Tibial nerve (tissue), 4 donors: Measurements from ENCODE around the gene RARRES1. TPM values are rescaled to one million over a fixed set of nuclear protein-coding genes. Genes with fewer than 3 reads are reported as not detected.

Experiments
- DNase-seq, 2 donors: peaks; one replicate each; pipeline ENCODE4 v3.0.0-alpha.2; 2019; ENCODE audit warnings: low spot score in 2 of 2
- H3K27ac ChIP-seq, 4 donors: fragments of 200-600 bp; sonication (generic) in 3 of 4; one replicate each; pipeline ENCODE4 v1.5.1; 2017 to 2019; ENCODE audit warnings: mild to moderate bottlenecking in 1 of 4
- H3K27me3 ChIP-seq, 2 donors: fragments of 200-600 bp; sonication (generic) in 1 of 2; one replicate each; pipeline versions ENCODE4 v1.5.1 to v1.6.0; 2017 to 2019
- H3K36me3 ChIP-seq, 3 donors: fragments of 200-600 bp; sonication (generic); one replicate each; pipeline ENCODE4 v1.5.1; 2018 to 2019
- H3K4me1 ChIP-seq, 4 donors: fragments of 200-600 bp; sonication (generic) in 3 of 4; one replicate each; pipeline ENCODE4 v1.5.1; 2017 to 2019
- H3K4me3 ChIP-seq, 4 donors: fragments of 200-600 bp; sonication (generic) in 3 of 4; one replicate each; pipeline ENCODE4 v1.5.1; 2017 to 2019; ENCODE audit warnings: mild to moderate bottlenecking in 1 of 4, moderate library complexity in 1 of 4
- H3K9me3 ChIP-seq, 4 donors: fragments of 200-600 bp; sonication (generic) in 3 of 4; one replicate each; pipeline ENCODE4 v1.5.1; 2017 to 2019
- EP300 ChIP-seq, 2 donors: sonication (generic); formaldehyde crosslinking; IDR thresholded peaks; one replicate each; pipeline ENCODE4 v1.6.1; 2017; ENCODE audit warnings: antibody characterized with exemption in 2 of 2, mild to moderate bottlenecking in 1 of 2
- POLR2A ChIP-seq, 2 donors: fragments of 450-650 bp; IDR thresholded peaks; one replicate each; pipeline ENCODE4 v1.6.1; 2017; ENCODE audit warnings: antibody characterized with exemption in 2 of 2, mild to moderate bottlenecking in 2 of 2, moderate library complexity in 2 of 2
- WGBS, 2 donors: methylation state at CpG; one replicate each; pipeline ENCODE4 v1.1.5; 2018; 5-methylcytosine and 5-hydroxymethylcytosine counted together
- small RNA-seq: library from RNA; depleted of rRNA; stranded (forward); fragments of <200 nt; gene quantifications from one replicate; pipeline ENCODE3, GENCODE V24; 2016
- total RNA-seq, 4 donors: library from RNA; depleted of rRNA; stranded (reverse); fragments of >200 nt; gene quantifications; one replicate each; pipeline ENCODE4 v1.1.0, GENCODE V29; 2016
- TF ChIP-seq, protein P1 (sequence below), 5 experiments: fragments of 200-600 bp in 3 of 5; fragments of 450-650 bp in 2 of 5; sonication (generic) in 3 of 5; IDR thresholded peaks; one replicate each; pipeline ENCODE4 v1.5.1; 2016 to 2019; ENCODE audit warnings: antibody characterized with exemption in 5 of 5, mild to moderate bottlenecking in 3 of 5, moderate library complexity in 2 of 5

RARRES1 gene
- total RNA-seq, 4 donors from 2014 or later: 17.0 to 1,032 (median 80.4) TPM

DNA sequence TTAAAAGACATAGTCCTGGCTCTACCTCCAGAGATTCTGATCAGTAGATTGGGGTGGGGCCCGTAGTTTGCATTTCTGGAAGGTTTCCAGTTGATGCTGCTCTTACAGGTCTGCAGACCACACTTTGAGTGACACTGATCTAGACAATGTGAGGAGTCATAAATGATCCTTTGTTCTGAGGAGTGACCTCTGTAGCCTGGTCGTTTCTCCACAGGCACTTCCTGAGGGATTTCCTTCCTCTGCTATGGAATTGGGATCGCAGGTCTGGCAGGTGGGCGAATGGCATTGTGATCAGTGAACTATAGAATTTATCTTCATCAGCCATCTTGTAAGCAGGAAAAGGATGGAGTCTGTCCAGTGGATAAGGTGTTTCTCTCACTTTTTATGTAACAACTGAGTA, 82.5 kb downstream of the RARRES1 start:
- Histone ChIP-seq H3K4me3 (no peak overlapping the region), H3K4me1 (peaks cover 0 to 32% (median 8%) of the 10 kb centered on the region in 4 donors), H3K36me3 (peaks cover 0 to 70% (median 0%) of the 10 kb centered on the region in 3 donors), H3K27ac (no peak overlapping the region), H3K27me3 (no peaks in the 10 kb centered on the region), H3K9me3 (no peaks in the 10 kb centered on the region)
- no peak for TF ChIP-seq POLR2A (IDR thresholded peaks at IDR 0.05)
- TF ChIP-seq, protein P1, sequence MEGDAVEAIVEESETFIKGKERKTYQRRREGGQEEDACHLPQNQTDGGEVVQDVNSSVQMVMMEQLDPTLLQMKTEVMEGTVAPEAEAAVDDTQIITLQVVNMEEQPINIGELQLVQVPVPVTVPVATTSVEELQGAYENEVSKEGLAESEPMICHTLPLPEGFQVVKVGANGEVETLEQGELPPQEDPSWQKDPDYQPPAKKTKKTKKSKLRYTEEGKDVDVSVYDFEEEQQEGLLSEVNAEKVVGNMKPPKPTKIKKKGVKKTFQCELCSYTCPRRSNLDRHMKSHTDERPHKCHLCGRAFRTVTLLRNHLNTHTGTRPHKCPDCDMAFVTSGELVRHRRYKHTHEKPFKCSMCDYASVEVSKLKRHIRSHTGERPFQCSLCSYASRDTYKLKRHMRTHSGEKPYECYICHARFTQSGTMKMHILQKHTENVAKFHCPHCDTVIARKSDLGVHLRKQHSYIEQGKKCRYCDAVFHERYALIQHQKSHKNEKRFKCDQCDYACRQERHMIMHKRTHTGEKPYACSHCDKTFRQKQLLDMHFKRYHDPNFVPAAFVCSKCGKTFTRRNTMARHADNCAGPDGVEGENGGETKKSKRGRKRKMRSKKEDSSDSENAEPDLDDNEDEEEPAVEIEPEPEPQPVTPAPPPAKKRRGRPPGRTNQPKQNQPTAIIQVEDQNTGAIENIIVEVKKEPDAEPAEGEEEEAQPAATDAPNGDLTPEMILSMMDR (IDR thresholded peaks at IDR 0.05): no peak
- no peak for TF ChIP-seq EP300 (IDR thresholded peaks at IDR 0.05)
- DNase-seq: no peak
- 37 to 49% methylated on average over 4 of the region's 4 CpGs for WGBS, 2 donors

Small RNA genes lying within 50 kb of the gene (small RNA-seq; reads per million reads assigned to genes)
- not detected for gene AC080013.6

Other genes with a start within 250 kb of the RARRES1 start
- gene MLF1, start 161.3 kb downstream of the RARRES1 start, total RNA-seq: 10 to 100 TPM in 2 of 4 donors, 1 to 10 TPM in 2; 9.3 to 19.4 (median 13.5) TPM
- gene GFM1, start 87.9 kb downstream of the RARRES1 start, total RNA-seq: 10 to 100 TPM; 29.4 to 48.5 (median 45.5) TPM
- 10 to 100 TPM in 3 of 4 donors, 1 to 10 TPM in 1; 3.3 to 18.6 (median 15.9) TPM for gene LXN, start 59.8 kb downstream of the RARRES1 start, total RNA-seq
- gene MFSD1, start 69.6 kb upstream of the RARRES1 start, total RNA-seq: 10 to 100 TPM; 57.1 to 83.7 (median 64.3) TPM